Heart right ventricle (tissue), 16 donors: ENCODE results near the gene CPHXL. TPM values are rescaled to one million over a fixed set of nuclear protein-coding genes. Genes with fewer than 3 reads are reported as not detected.
A peak's percentile ranks its signal among the peaks of the same experiment; 100 is the strongest.

Experiments used
- ATAC-seq, 8 donors: fragments of 200-7000 bp; cut with Tn5 transposase; one replicate each; pipeline ENCODE4 v1.9.1; 2020; ENCODE audit warnings: mild to moderate bottlenecking in 8 of 8, moderate library complexity in 8 of 8, moderate number of reproducible peaks in 1 of 8
- DNase-seq, 2 donors: peaks; one replicate each; pipeline ENCODE4 v3.0.0-alpha.2; 2020
- H3K27ac ChIP-seq, 10 donors: fragments of 200-600 bp; sonication (generic) in 2 of 10; one replicate each; pipeline versions ENCODE4 v1.5.0 to v1.8.0; 2020 to 2022; ENCODE audit warnings: mild to moderate bottlenecking in 3 of 10
- H3K27me3 ChIP-seq, 7 donors: fragments of 200-600 bp; one replicate each; pipeline ENCODE4 v1.8.0; 2021 to 2022; ENCODE audit warnings: mild to moderate bottlenecking in 2 of 7
- H3K36me3 ChIP-seq, 9 donors: fragments of 200-600 bp; sonication (generic) in 1 of 9; one replicate each; pipeline versions ENCODE4 v1.5.0 to v1.8.0; 2020 to 2022; ENCODE audit warnings: mild to moderate bottlenecking in 2 of 9
- H3K4me1 ChIP-seq, 9 donors: fragments of 200-600 bp; sonication (generic) in 1 of 9; one replicate each; pipeline versions ENCODE4 v1.5.0 to v1.8.0; 2020 to 2022; ENCODE audit warnings: mild to moderate bottlenecking in 4 of 9
- H3K4me3 ChIP-seq, 10 donors: fragments of 200-600 bp; sonication (generic) in 2 of 10; one replicate each; pipeline versions ENCODE4 v1.5.0 to v1.8.0; 2020 to 2022; ENCODE audit warnings: mild to moderate bottlenecking in 7 of 10, moderate library complexity in 2 of 10
- H3K9me3 ChIP-seq, 11 donors: fragments of 200-600 bp in 10 of 11; sonication (generic) in 2 of 11; one replicate each; pipeline versions ENCODE4 v1.5.0 to v1.8.0; 2013 to 2022; ENCODE audit warnings: mild to moderate bottlenecking in 2 of 11, control low read depth in 1 of 11, moderate library complexity in 1 of 11
- WGBS, 2 donors: extraction: QIAGEN DNeasy Blood & Tissue Kit; methylation state at CpG; one replicate each; pipeline ENCODE4 v1.1.7; 2013; ENCODE audit warnings: inconsistent platforms in 1 of 2; 5-methylcytosine and 5-hydroxymethylcytosine counted together
- intact Hi-C, 10 donors: fragments of 100-400 bp; cut with DNase I; formaldehyde crosslinking; loops; one replicate each; pipeline versions ENCODE4 v1.11.1 to v1.14.2; 2022
- polyA plus RNA-seq, 2 donors: library from polyadenylated mRNA; stranded (reverse); fragments of 200-250 nt; gene quantifications; one replicate each; pipeline ENCODE4 v1.2.3, GENCODE V29; 2013
- total RNA-seq, 10 donors: library from RNA; stranded (reverse); fragmentation: NEBNext Ultra II Directional in 3 of 10; extraction: Animal tissue kit (Norgen Biotek cat#: 25700) in 3 of 10; gene quantifications; one replicate each; pipeline versions ENCODE4 v1.2.1 to v1.2.4, GENCODE V29; 2021 to 2023
- TF ChIP-seq, protein P1 (sequence below), 9 donors: fragments of 200-600 bp; sonication (generic) in 2 of 9; IDR thresholded peaks; one replicate each; pipeline versions ENCODE4 v1.5.0 to v1.8.0; 2021 to 2022; ENCODE audit warnings: antibody characterized with exemption in 9 of 9, mild to moderate bottlenecking in 5 of 9, moderate library complexity in 1 of 9
- donor health status: Arrhythmogenic right ventricular cardiomyopathy.
- donor health status: ischemic (EF 13 %, LVEDD 7.1; RV severe dilation, severe dysfunction).
- donor health status: healthy with polysubstance abuse.
- donor health status: DM: no; HTN: yes; CAD: no.
- donor health status: DM: no; HTN: no; CAD: no.
- donor health status: ischemic (EF 25% LVEDD 6.9; RV normal size, moderate dysfunction).
- donor health status: ischemic (EF 25% LVEDD 5.7; RV mildly dilated, moderate dysfunction).
- donor health status: healthy.
- donor health status: DM: yes; HTN: yes; CAD: no.
- donor health status: Ischemic cardiomyopathy.
- donor health status: ischemic (EF 35%, LVEDD 5.7; RV mildly dilated, moderate dysfunction).
- donor health status: nonischemic (EF 11% LVEDD 7.7; RV severe dilation, severe dysfunction).
- donor health status: DM: yes; HTN: yes; CAD: no.
- donor health status: PGD.
- donor health status: ischemic (EF 29% LVEDD 5.4; RV normal size, mild dysfunction).
- donor health status: nonischemic (EF 23%, LVEDD 6.1; RV moderate dilation, normal function).

The CPHXL gene
- total and polyA plus RNA-seq, 12 donors, result not detected

DNA sequence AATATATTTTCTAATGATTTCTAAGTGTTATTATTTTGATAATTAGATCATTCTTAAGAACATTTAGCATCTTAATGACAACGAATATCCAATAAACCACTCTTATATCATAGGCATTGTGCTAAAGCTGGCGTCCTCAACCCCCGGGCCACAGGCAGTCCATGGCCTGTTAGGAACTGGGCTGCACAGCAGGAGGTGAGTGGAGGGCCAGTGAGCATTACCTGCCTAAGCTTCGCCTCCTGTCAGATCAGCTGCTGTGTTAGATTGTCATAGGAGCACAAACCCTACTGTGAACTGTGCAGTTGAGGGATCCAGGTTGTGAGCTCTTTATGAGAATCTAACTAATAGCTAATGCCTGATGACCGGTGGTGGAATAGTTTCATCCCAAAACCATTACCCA is 28.7 kb downstream of the CPHXL start:
- H3K9me3 ChIP-seq, result no peaks in the 10 kb centered on the region
- ATAC-seq, result no peak
- no peak for DNase-seq
- H3K4me1 ChIP-seq, result no peaks in the 10 kb centered on the region
- intact Hi-C loops, result no loop called here
- H3K4me3 ChIP-seq, result no peak overlapping the region
- H3K27me3 ChIP-seq, result no peaks in the 10 kb centered on the region
- no peaks in the 10 kb centered on the region for H3K36me3 ChIP-seq
- H3K27ac ChIP-seq, result no peak overlapping the region
- TF ChIP-seq, protein P1, sequence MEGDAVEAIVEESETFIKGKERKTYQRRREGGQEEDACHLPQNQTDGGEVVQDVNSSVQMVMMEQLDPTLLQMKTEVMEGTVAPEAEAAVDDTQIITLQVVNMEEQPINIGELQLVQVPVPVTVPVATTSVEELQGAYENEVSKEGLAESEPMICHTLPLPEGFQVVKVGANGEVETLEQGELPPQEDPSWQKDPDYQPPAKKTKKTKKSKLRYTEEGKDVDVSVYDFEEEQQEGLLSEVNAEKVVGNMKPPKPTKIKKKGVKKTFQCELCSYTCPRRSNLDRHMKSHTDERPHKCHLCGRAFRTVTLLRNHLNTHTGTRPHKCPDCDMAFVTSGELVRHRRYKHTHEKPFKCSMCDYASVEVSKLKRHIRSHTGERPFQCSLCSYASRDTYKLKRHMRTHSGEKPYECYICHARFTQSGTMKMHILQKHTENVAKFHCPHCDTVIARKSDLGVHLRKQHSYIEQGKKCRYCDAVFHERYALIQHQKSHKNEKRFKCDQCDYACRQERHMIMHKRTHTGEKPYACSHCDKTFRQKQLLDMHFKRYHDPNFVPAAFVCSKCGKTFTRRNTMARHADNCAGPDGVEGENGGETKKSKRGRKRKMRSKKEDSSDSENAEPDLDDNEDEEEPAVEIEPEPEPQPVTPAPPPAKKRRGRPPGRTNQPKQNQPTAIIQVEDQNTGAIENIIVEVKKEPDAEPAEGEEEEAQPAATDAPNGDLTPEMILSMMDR (IDR thresholded peaks at IDR 0.05), result no peak
- 93 to 96% methylated on average over 5 of the region's 5 CpGs for WGBS, 2 donors

DNA sequence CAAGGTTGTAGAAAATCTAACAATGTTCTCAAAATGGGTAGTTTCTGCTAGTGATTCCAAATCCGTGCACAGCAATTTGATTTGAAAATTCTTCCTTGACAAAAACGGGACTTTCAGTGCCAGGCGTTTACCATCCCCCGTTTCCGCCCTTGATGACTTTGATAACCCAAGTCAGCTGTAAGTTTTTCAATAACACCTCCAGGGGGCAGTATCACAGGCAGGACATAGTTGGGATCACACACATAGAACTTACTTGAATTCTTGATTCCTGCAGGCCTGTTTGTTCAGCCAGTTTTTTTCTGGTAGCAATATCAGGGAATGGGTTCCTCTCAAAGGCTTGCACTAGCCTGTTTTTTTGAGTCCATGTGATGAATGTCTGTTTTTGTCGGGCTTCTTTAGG is 30.6 kb downstream of the CPHXL start:
- intact Hi-C loops, result no loop called here

DNA sequence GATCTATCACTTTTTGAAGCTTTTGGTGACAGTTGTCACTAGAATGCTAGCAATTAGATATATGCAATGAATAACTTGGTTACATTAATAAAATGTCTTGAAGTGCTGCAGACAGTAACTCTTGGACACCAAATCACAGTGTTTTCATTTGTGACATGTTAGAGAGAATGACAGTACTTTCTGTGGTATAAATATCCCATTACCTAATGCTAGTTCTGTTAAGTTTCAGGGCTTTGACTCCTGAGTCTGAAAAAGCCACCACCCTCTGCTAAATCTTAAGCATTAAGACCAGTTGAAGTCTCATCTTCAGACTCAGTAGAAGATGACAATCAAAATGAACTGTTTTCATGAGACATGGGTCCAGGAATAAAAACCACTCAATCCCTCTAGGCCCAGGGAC is 38.9 kb downstream of the CPHXL start:
- H3K4me3 ChIP-seq, result no peak overlapping the region
- DNase-seq (no peak), ATAC-seq (peak in 3 of 8 donors; percentile 63 to 69 (median 65))
- H3K4me1 ChIP-seq, result peaks cover 0 to 5% (median 0%) of the 10 kb centered on the region in 9 donors
- intact Hi-C loops, result loop anchor here in 1 of 10 donors (10.0 kb wide), 1 partner anchor 1257 kb away; no protein-coding TSS in a partner anchor
- peaks cover 0 to 5% (median 0%) of the 10 kb centered on the region in 11 donors for H3K9me3 ChIP-seq
- no peak overlapping the region for H3K27ac ChIP-seq
- TF ChIP-seq, protein P1 (IDR thresholded peaks at IDR 0.05), result no peak
- no peaks in the 10 kb centered on the region for H3K36me3 ChIP-seq
- H3K27me3 ChIP-seq, result no peaks in the 10 kb centered on the region

More for the DNA sequence above, 30.6 kb downstream of the CPHXL start:
- no peaks in the 10 kb centered on the region for H3K4me1 ChIP-seq
- H3K27ac ChIP-seq, result no peak overlapping the region
- 82 to 86% methylated on average over 6 of the region's 6 CpGs for WGBS, 2 donors
- no peaks in the 10 kb centered on the region for H3K27me3 ChIP-seq
- no peaks in the 10 kb centered on the region for H3K36me3 ChIP-seq
- TF ChIP-seq, protein P1 (IDR thresholded peaks at IDR 0.05), result no peak
- ATAC-seq, result no peak
- H3K4me3 ChIP-seq, result no peak overlapping the region
- no peaks in the 10 kb centered on the region for H3K9me3 ChIP-seq
- no peak for DNase-seq

DNA sequence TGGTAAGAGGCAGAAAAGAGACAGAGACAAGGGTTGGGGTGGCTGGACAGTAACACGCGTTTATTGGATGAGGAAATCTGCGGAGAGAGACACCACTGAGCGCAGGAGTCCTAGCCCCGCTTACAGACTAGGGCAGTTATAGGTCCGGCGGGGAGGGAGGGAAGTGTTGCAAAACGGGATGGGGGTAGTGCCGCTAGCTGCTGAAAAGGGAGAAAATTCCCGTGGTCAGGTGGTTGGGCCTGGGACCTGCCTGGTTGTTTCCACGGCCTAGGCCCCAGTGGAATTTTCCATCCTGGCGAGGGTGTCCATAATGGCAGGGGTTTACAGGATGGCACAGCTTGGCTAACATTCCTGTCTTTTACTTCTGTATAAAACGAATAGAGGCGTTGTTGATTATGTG is 44.0 kb downstream of the CPHXL start:
- peaks cover 0 to 5% (median 0%) of the 10 kb centered on the region in 11 donors for H3K9me3 ChIP-seq
- ATAC-seq, result no peak
- H3K4me3 ChIP-seq, result no peak overlapping the region
- H3K36me3 ChIP-seq, result no peaks in the 10 kb centered on the region
- no peak overlapping the region for H3K27ac ChIP-seq
- peaks cover 0 to 11% (median 0%) of the 10 kb centered on the region in 9 donors for H3K4me1 ChIP-seq
- 88 to 91% methylated on average over 14 of the region's 14 CpGs for WGBS, 2 donors
- DNase-seq, result no peak
- H3K27me3 ChIP-seq, result no peaks in the 10 kb centered on the region
- intact Hi-C loops, result loop anchor here in 1 of 10 donors (10.0 kb wide), 1 partner anchor 1262 kb away; no protein-coding TSS in a partner anchor
- TF ChIP-seq, protein P1 (IDR thresholded peaks at IDR 0.05), result no peak
